D341Med (cell line): ENCODE results near the gene L1CAM.

Experiments used
- DNase-seq: peaks from one replicate; pipeline ENCODE4 v3.0.0; 2012; ENCODE audit warnings: low spot score

Gene L1CAM

GRCh38 chrX:153885968-153886903, at the start of gene L1CAM:
TSS of gene L1CAM (minus strand) at chrX:153886173. CDS start at chrX:153875836, 10,337 bp downstream.
- DNase-seq, result peak; percentile 74

- no peak for DNase-seq
Measured at GRCh38 chrX:153935326-153935851, 49.4 kb upstream of the L1CAM start.

- peak; percentile 94 for DNase-seq
Measured at GRCh38 chrX:153934762-153935325, 48.9 kb upstream of the L1CAM start, which contains the start of gene NAA10. TSS of gene NAA10 (minus strand) at chrX:153935037. CDS start at chrX:153934904, 133 bp downstream.

GRCh38 chrX:153934148-153934761, 48.3 kb upstream of the L1CAM start:
- no peak for DNase-seq

GRCh38 chrX:153933748-153934147, 47.8 kb upstream of the L1CAM start:
- no peak for DNase-seq

- no peak for DNase-seq
Measured at GRCh38 chrX:153932220-153932915, 46.4 kb upstream of the L1CAM start.

- no peak for DNase-seq
Measured at GRCh38 chrX:153931748-153932147, 45.8 kb upstream of the L1CAM start.

- no peak for DNase-seq
Measured at GRCh38 chrX:153931151-153931550, 45.2 kb upstream of the L1CAM start.

- no peak for DNase-seq
Measured at GRCh38 chrX:153930011-153930910, 44.3 kb upstream of the L1CAM start.

GRCh38 chrX:153929576-153929975, 43.6 kb upstream of the L1CAM start:
- DNase-seq, result no peak

GRCh38 chrX:153928846-153929245, 42.9 kb upstream of the L1CAM start:
- no peak for DNase-seq

GRCh38 chrX:153927922-153928760, 42.2 kb upstream of the L1CAM start:
- DNase-seq, result peak; percentile 89

GRCh38 chrX:153927672-153927921, 41.6 kb upstream of the L1CAM start:
- DNase-seq, result no peak

GRCh38 chrX:153926858-153927671, 41.1 kb upstream of the L1CAM start:
- no peak for DNase-seq

- no peak for DNase-seq
Measured at GRCh38 chrX:153926552-153926857, 40.5 kb upstream of the L1CAM start.

- peak; percentile 67 for DNase-seq
Measured at GRCh38 chrX:153925739-153926551, 40.0 kb upstream of the L1CAM start, which contains the start of gene ARHGAP4. TSS of gene ARHGAP4 (minus strand) at chrX:153926264. CDS start at chrX:153926202, 62 bp downstream.

- DNase-seq, result no peak
Measured at GRCh38 chrX:153925387-153925738, 39.4 kb upstream of the L1CAM start.

- DNase-seq, result peak; percentile 71
Measured at GRCh38 chrX:153924149-153924861, 38.3 kb upstream of the L1CAM start.
